PC-3 (cell line): ENCODE results near the gene EHBP1. TPM values are rescaled to one million over a fixed set of nuclear protein-coding genes. Genes with fewer than 3 reads are reported as not detected.

ENCODE experiments used
- ATAC-seq: fragments of 200-7000 bp; cut with Tn5 transposase; 2 replicates; pipeline ENCODE4 v1.9.1; 2020; ENCODE audit warnings: mild to moderate bottlenecking, moderate library complexity
- BruUV-seq: library from RNA; stranded (reverse); fragments of 400-500 nt; replicated peaks from 2 replicates; lab custom pipeline; 2021; lab: Mats Ljungman, UMichigan
- CTCF ChIA-PET: fragments of 300-600 bp; sonication (Branson Sonifier 250); formaldehyde crosslinking; loops from one replicate; lab custom pipeline; 2022; ENCODE audit warnings: antibody characterized with exemption; lab: Charles Lee
- POLR2A ChIA-PET: fragments of 300-600 bp; sonication (Branson Sonifier 250); formaldehyde crosslinking; loops from one replicate; lab custom pipeline; 2022; ENCODE audit warnings: antibody characterized with exemption; ENCODE audit not compliant: unreplicated experiment; lab: Charles Lee
- DNase-seq: peaks from one replicate; pipeline ENCODE4 v3.0.0-alpha.2; 2015
- H2AFZ ChIP-seq: fragments of 300-600 bp; sonication (generic); 2 replicates; pipeline ENCODE4 v1.6.0; 2016; ENCODE audit warnings: antibody characterized with exemption, low read length
- H3F3A ChIP-seq: fragments of 300-600 bp; sonication (generic); one replicate; pipeline ENCODE4 v1.6.0; 2017; ENCODE audit warnings: antibody characterized with exemption, low read length, control low read depth, mild to moderate bottlenecking; ENCODE audit not compliant: unreplicated experiment
- H3K27ac ChIP-seq: fragments of 300-600 bp; sonication (generic); 2 replicates; pipeline ENCODE4 v1.5.1; 2016; ENCODE audit warnings: mild to moderate bottlenecking, low read length
- H3K27me3 ChIP-seq: fragments of 300-600 bp; sonication (generic); 2 replicates; pipeline ENCODE4 v1.6.1; 2016; ENCODE audit warnings: low read length, mixed read lengths
- H3K36me3 ChIP-seq: fragments of 300-600 bp; sonication (generic); 2 replicates; pipeline ENCODE4 v1.6.1; 2016; ENCODE audit warnings: low read depth, mixed run types, low read length, mixed read lengths
- H3K4me1 ChIP-seq: fragments of 300-600 bp; sonication (generic); 2 replicates; pipeline ENCODE4 v1.5.1; 2016; ENCODE audit warnings: low read length; ENCODE audit not compliant: insufficient read depth
- H3K4me2 ChIP-seq: fragments of 300-600 bp; sonication (generic); 2 replicates; pipeline ENCODE4 v1.6.0; 2016; ENCODE audit warnings: low read length
- H3K4me3 ChIP-seq: fragments of 300-600 bp; sonication (generic); 2 replicates; pipeline ENCODE4 v1.5.1; 2016; ENCODE audit warnings: mild to moderate bottlenecking, low read length, mixed read lengths
- H3K79me2 ChIP-seq: fragments of 300-600 bp; sonication (generic); 2 replicates; pipeline ENCODE4 v1.6.1; 2017; ENCODE audit warnings: low read length, mixed read lengths
- H3K9ac ChIP-seq: fragments of 300-600 bp; sonication (generic); 2 replicates; pipeline ENCODE4 v1.6.0; 2016; ENCODE audit warnings: mild to moderate bottlenecking, low read length
- H3K9me2 ChIP-seq: fragments of 300-600 bp; sonication (generic); replicated peaks from 2 replicates; pipeline ENCODE4 v1.6.1; 2016; ENCODE audit warnings: mixed run types, low read length, mixed read lengths
- H3K9me3 ChIP-seq: fragments of 300-600 bp; sonication (generic); 2 replicates; pipeline ENCODE4 v1.6.1; 2016; ENCODE audit warnings: low read length, mixed read lengths
- H4K20me1 ChIP-seq: fragments of 300-600 bp; sonication (generic); 2 replicates; pipeline ENCODE4 v1.6.1; 2016; ENCODE audit warnings: low read length, mixed read lengths
- EZH2 ChIP-seq: fragments of 300-600 bp; sonication (generic); IDR thresholded peaks from one replicate; pipeline ENCODE4 v1.6.1; 2017; ENCODE audit warnings: antibody characterized with exemption, mild to moderate bottlenecking, low read length; ENCODE audit not compliant: unreplicated experiment
- EZH2phosphoT487 ChIP-seq: fragments of 300-600 bp; sonication (generic); IDR thresholded peaks from 2 replicates; pipeline ENCODE4 v1.6.1; 2018; ENCODE audit warnings: mild to moderate bottlenecking, antibody characterized with exemption, low read length, borderline replicate concordance
- intact Hi-C: fragments of 100-400 bp; cut with micrococcal nuclease; formaldehyde crosslinking; loops from 2 replicates; pipeline ENCODE4 v1.9.0; 2023
- total RNA-seq: library from RNA; depleted of rRNA; stranded (reverse); fragments of >200 nt; gene quantifications from 2 replicates; pipeline ENCODE4 v1.2.3, GENCODE V29; 2014
- TF ChIP-seq, protein P1 (sequence below): fragments of 300-600 bp; sonication (generic); conservative IDR thresholded peaks from 2 replicates; pipeline ENCODE4 v1.5.1; 2017; ENCODE audit warnings: antibody characterized with exemption, low read depth, mild to moderate bottlenecking, low read length

EHBP1 gene
- total RNA-seq, 1 experiment from 2014 or later, result 25.7 TPM

GRCh38 chr2:62808554-62808953 is 103.0 kb downstream of the EHBP1 start:
- no peak overlapping the region for H3K27ac ChIP-seq
- no peaks in the 10 kb centered on the region for H3K9me2 ChIP-seq
- H3K4me2 ChIP-seq, result no peak overlapping the region
- DNase-seq, result no peak
- H3K9me3 ChIP-seq, result no peaks in the 10 kb centered on the region
- ChIA-PET CTCF (no interaction called here), POLR2A (no interaction called here)
- no peaks in the 10 kb centered on the region for H3K27me3 ChIP-seq
- H3K36me3 ChIP-seq, result 0 out of 2 replicates have a peak, but pooled peaks cover 4% of the 10 kb centered on the region
- no peak overlapping the region for H2AFZ ChIP-seq
- intact Hi-C loops, result no loop called here
- TF ChIP-seq, protein P1, sequence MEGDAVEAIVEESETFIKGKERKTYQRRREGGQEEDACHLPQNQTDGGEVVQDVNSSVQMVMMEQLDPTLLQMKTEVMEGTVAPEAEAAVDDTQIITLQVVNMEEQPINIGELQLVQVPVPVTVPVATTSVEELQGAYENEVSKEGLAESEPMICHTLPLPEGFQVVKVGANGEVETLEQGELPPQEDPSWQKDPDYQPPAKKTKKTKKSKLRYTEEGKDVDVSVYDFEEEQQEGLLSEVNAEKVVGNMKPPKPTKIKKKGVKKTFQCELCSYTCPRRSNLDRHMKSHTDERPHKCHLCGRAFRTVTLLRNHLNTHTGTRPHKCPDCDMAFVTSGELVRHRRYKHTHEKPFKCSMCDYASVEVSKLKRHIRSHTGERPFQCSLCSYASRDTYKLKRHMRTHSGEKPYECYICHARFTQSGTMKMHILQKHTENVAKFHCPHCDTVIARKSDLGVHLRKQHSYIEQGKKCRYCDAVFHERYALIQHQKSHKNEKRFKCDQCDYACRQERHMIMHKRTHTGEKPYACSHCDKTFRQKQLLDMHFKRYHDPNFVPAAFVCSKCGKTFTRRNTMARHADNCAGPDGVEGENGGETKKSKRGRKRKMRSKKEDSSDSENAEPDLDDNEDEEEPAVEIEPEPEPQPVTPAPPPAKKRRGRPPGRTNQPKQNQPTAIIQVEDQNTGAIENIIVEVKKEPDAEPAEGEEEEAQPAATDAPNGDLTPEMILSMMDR, result no peak
- TF ChIP-seq EZH2, result no peak
- no peak for TF ChIP-seq EZH2phosphoT487
- H3K4me3 ChIP-seq, result no peak overlapping the region
- no peaks in the 10 kb centered on the region for H3F3A ChIP-seq
- no peaks in the 10 kb centered on the region for H4K20me1 ChIP-seq
- peaks cover 4% of the 10 kb centered on the region; the same call in 1 of the 2 replicates for H3K4me1 ChIP-seq
- ATAC-seq, result no peak
- no peak overlapping the region for H3K9ac ChIP-seq
- no TSS peak for BruUV-seq
- no peaks in the 10 kb centered on the region for H3K79me2 ChIP-seq

DNA sequence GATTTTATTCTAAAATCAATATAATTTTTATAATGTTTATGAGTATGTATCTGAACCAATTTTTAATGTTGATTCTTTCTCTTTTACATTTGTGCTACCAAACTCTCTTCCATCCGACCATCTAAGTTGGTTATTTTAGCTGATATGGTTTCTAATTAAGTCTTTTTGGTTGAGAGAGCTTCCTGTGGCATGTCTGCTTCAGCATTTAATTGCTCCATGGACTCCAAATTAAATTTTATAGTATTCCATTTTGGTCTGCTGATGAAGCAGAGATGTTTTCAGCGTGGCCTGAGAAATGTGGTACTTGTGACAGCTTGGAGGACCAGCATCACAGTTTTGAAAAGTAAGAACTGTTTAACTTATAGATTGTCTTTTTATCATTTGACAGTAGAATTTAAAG is 105.6 kb downstream of the EHBP1 start:
- DNase-seq (no peak), ATAC-seq (no peak)
- no peaks in the 10 kb centered on the region for H3K79me2 ChIP-seq
- H3K4me3 ChIP-seq, result no peak overlapping the region
- peaks cover under 1% of the 10 kb centered on the region; the same call in 1 of the 2 replicates for H3K4me1 ChIP-seq
- TF ChIP-seq, protein P1, result no peak
- TF ChIP-seq EZH2 (no peak), EZH2phosphoT487 (no peak)
- no peaks in the 10 kb centered on the region for H4K20me1 ChIP-seq
- H3K4me2 ChIP-seq, result no peak overlapping the region
- no peak overlapping the region for H2AFZ ChIP-seq
- H3K9me3 ChIP-seq, result no peaks in the 10 kb centered on the region
- CTCF ChIA-PET, result no interaction called here
- no peaks in the 10 kb centered on the region for H3F3A ChIP-seq
- H3K27ac ChIP-seq, result no peak overlapping the region
- POLR2A ChIA-PET, result no interaction called here
- H3K27me3 ChIP-seq, result no peaks in the 10 kb centered on the region
- BruUV-seq, result no TSS peak
- no peaks in the 10 kb centered on the region for H3K9me2 ChIP-seq
- H3K36me3 ChIP-seq, result 0 out of 2 replicates have a peak, but pooled peaks cover 4% of the 10 kb centered on the region
- H3K9ac ChIP-seq, result no peak overlapping the region
- intact Hi-C loops, result no loop called here

DNA sequence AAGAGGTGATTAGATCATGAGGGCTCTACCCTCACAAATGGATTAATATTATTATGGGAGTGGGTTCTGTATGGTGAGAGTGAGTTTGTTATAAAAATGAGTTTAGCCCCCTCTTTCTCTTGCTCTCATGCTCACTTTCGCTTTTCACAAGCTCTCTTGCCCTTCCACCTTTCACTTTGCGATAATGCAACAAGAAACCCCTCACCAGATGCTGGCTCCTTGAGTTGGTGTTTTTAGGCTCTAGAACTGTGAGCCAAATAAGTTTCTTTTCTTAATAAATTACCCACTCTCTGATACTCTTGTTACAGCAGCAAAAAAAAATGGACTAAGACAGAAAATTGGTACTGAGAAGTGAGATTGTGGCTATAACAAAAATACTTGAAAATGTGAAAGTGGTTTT is 106.5 kb downstream of the EHBP1 start:
- H2AFZ ChIP-seq, result no peak overlapping the region
- no peaks in the 10 kb centered on the region for H3K4me1 ChIP-seq
- no peak for DNase-seq
- ChIA-PET POLR2A (no interaction called here), CTCF (no interaction called here)
- H3K27ac ChIP-seq, result no peak overlapping the region
- H3K9ac ChIP-seq, result no peak overlapping the region
- intact Hi-C loops, result no loop called here
- H3K4me2 ChIP-seq, result no peak overlapping the region
- no TSS peak for BruUV-seq
- no peaks in the 10 kb centered on the region for H3K9me2 ChIP-seq
- H3K36me3 ChIP-seq, result no peaks in the 10 kb centered on the region
- TF ChIP-seq EZH2 (no peak), EZH2phosphoT487 (no peak)
- TF ChIP-seq, protein P1, result no peak
- H4K20me1 ChIP-seq, result no peaks in the 10 kb centered on the region
- ATAC-seq, result no peak
- H3K9me3 ChIP-seq, result no peaks in the 10 kb centered on the region
- H3F3A ChIP-seq, result no peaks in the 10 kb centered on the region
- H3K4me3 ChIP-seq, result no peak overlapping the region
- H3K27me3 ChIP-seq, result no peaks in the 10 kb centered on the region
- H3K79me2 ChIP-seq, result no peaks in the 10 kb centered on the region
